GM23338 (cell line): ENCODE measurements around the gene TJAP1. TPM values are rescaled to one million over a fixed set of nuclear protein-coding genes. Genes with fewer than 3 reads are reported as not detected.

Source experiments
- ATAC-seq: fragments of 200-7000 bp; cut with Tn5 transposase; 3 replicates; pipeline ENCODE4 v1.9.1; 2020
- DNase-seq: peaks from one replicate; pipeline ENCODE4 v3.0.0-alpha.2; 2015; ENCODE audit warnings: low spot score
- H2AFZ ChIP-seq: fragments of 200-600 bp; sonication (generic); 2 replicates; pipeline ENCODE4 v1.8.0; 2016; ENCODE audit warnings: antibody characterized with exemption, mild to moderate bottlenecking, moderate library complexity
- H3F3A ChIP-seq: fragments of 200-600 bp; sonication (generic); replicated peaks from 2 replicates; pipeline ENCODE4 v1.8.0; 2017; ENCODE audit warnings: antibody characterized with exemption, mixed run types, low read depth
- H3K27ac ChIP-seq: fragments of 200-600 bp; sonication (generic); 2 replicates; pipeline ENCODE4 v1.6.1; 2016; ENCODE audit warnings: low read depth
- H3K27me3 ChIP-seq: fragments of 200-600 bp; sonication (generic); 2 replicates; pipeline ENCODE4 v1.8.0; 2016; ENCODE audit warnings: mild to moderate bottlenecking, mixed run types, moderate library complexity; ENCODE audit not compliant: insufficient read depth
- H3K36me3 ChIP-seq: fragments of 200-600 bp; sonication (generic); 2 replicates; pipeline ENCODE4 v1.8.0; 2016; ENCODE audit warnings: mild to moderate bottlenecking; ENCODE audit not compliant: insufficient read depth
- H3K4me1 ChIP-seq: fragments of 200-600 bp; sonication (generic); 2 replicates; pipeline ENCODE4 v1.8.0; 2016; ENCODE audit warnings: mild to moderate bottlenecking, moderate library complexity; ENCODE audit not compliant: insufficient read depth
- H3K4me2 ChIP-seq: fragments of 200-600 bp; sonication (generic); 2 replicates; pipeline ENCODE4 v1.7.1; 2017; ENCODE audit warnings: mixed run types
- H3K4me3 ChIP-seq: fragments of 200-600 bp; sonication (generic); 2 replicates; pipeline ENCODE4 v1.6.1; 2016; ENCODE audit warnings: mixed run types
- H3K79me2 ChIP-seq: fragments of 200-600 bp; sonication (generic); replicated peaks from 2 replicates; pipeline ENCODE4 v1.8.0; 2017; ENCODE audit warnings: mild to moderate bottlenecking; ENCODE audit not compliant: insufficient read depth
- H3K9me2 ChIP-seq: fragments of 200-600 bp; sonication (generic); 2 replicates; pipeline ENCODE4 v1.8.0; 2017; ENCODE audit not compliant: insufficient read depth
- H4K20me1 ChIP-seq: fragments of 200-600 bp; sonication (generic); replicated peaks from 2 replicates; pipeline ENCODE4 v1.8.0; 2017; ENCODE audit warnings: mild to moderate bottlenecking; ENCODE audit not compliant: insufficient read depth
- H3K27ac Mint-ChIP-seq: 2 replicates; pipeline ENCODE4 v1.8.0; 2020; ENCODE audit warnings: inconsistent platforms, mild to moderate bottlenecking, moderate library complexity, mixed read lengths
- H3K27me3 Mint-ChIP-seq: 3 replicates; pipeline ENCODE4 v1.8.0; 2022; ENCODE audit warnings: low read depth, mild to moderate bottlenecking, moderate library complexity, mixed read lengths, inconsistent platforms; ENCODE audit not compliant: insufficient read depth, poor library complexity
- H3K36me3 Mint-ChIP-seq: 3 replicates; pipeline ENCODE4 v1.8.0; 2021; ENCODE audit warnings: low read depth, mild to moderate bottlenecking, inconsistent platforms, moderate library complexity, mixed read lengths
- H3K4me1 Mint-ChIP-seq: 3 replicates; pipeline ENCODE4 v1.8.0; 2020; ENCODE audit warnings: mild to moderate bottlenecking, inconsistent platforms, mixed read lengths
- H3K4me3 Mint-ChIP-seq: 3 replicates; pipeline ENCODE4 v1.8.0; 2021; ENCODE audit warnings: moderate library complexity, mild to moderate bottlenecking, inconsistent platforms, mixed read lengths
- H3K9me3 Mint-ChIP-seq: 3 replicates; pipeline ENCODE4 v1.8.0; 2020; ENCODE audit warnings: moderate library complexity, mild to moderate bottlenecking, inconsistent platforms, mixed read lengths
- CREB1 ChIP-seq: fragments of 250-450 bp; sonication (Bioruptor Pico); IDR thresholded peaks from 2 replicates; pipeline ENCODE4 v1.5.0; 2020; ENCODE audit warnings: low read depth, mild to moderate bottlenecking, moderate library complexity
- EZH2 ChIP-seq: fragments of 200-600 bp; sonication (generic); IDR thresholded peaks from one replicate; pipeline ENCODE4 v1.8.0; 2017; ENCODE audit warnings: antibody characterized with exemption, mild to moderate bottlenecking, low read depth; ENCODE audit not compliant: unreplicated experiment
- EZH2phosphoT487 ChIP-seq: fragments of 200-600 bp; sonication (generic); IDR thresholded peaks from one replicate; pipeline ENCODE4 v1.8.1; 2018; ENCODE audit warnings: antibody characterized with exemption; ENCODE audit not compliant: unreplicated experiment
- JUNB ChIP-seq: IDR thresholded peaks from one replicate; pipeline ENCODE4 v1.6.1; 2016; ENCODE audit warnings: antibody characterized with exemption; ENCODE audit not compliant: unreplicated experiment
- POLR2AphosphoS5 ChIP-seq: IDR thresholded peaks from 2 replicates; pipeline ENCODE4 v1.6.1; 2016; ENCODE audit warnings: antibody characterized with exemption, low read depth
- REST ChIP-seq: IDR thresholded peaks from one replicate; pipeline ENCODE4 v1.6.1; 2018; ENCODE audit warnings: antibody characterized with exemption; ENCODE audit not compliant: unreplicated experiment
- STAT1 ChIP-seq: IDR thresholded peaks from one replicate; pipeline ENCODE4 v1.6.1; 2016; ENCODE audit warnings: antibody characterized with exemption; ENCODE audit not compliant: unreplicated experiment
- ZNF114 ChIP-seq: fragments of 250-450 bp; sonication (Bioruptor Pico); IDR thresholded peaks from 2 replicates; pipeline ENCODE4 v1.5.0; 2020; ENCODE audit warnings: mild to moderate bottlenecking, moderate library complexity
- ZNF331 ChIP-seq: fragments of 250-450 bp; sonication (Bioruptor Pico); IDR thresholded peaks from 2 replicates; pipeline ENCODE4 v1.5.0; 2020; ENCODE audit warnings: low read depth, mild to moderate bottlenecking, moderate library complexity
- polyA plus RNA-seq: library from polyadenylated mRNA; unstranded; fragments of >200 nt; fragmentation: Nextera tagmentation; extraction: Ambion mirVana; gene quantifications from 2 replicates; pipeline ENCODE4 v1.2.1, GENCODE V29; 2016
- total RNA-seq: library from RNA; depleted of rRNA; stranded (reverse); fragments of >200 nt; shearing (Covaris generic); gene quantifications from 2 replicates; pipeline ENCODE4 v1.2.3, GENCODE V29; 2014
- TF ChIP-seq, protein P1 (sequence below): fragments of 250-450 bp; sonication (Bioruptor Pico); IDR thresholded peaks from 2 replicates; pipeline ENCODE4 v1.5.0; 2020; ENCODE audit warnings: mild to moderate bottlenecking, moderate library complexity

The TJAP1 gene
- total and polyA plus RNA-seq, 2 experiments from 2014 or later, result 17.6 to 34.3 TPM

DNA sequence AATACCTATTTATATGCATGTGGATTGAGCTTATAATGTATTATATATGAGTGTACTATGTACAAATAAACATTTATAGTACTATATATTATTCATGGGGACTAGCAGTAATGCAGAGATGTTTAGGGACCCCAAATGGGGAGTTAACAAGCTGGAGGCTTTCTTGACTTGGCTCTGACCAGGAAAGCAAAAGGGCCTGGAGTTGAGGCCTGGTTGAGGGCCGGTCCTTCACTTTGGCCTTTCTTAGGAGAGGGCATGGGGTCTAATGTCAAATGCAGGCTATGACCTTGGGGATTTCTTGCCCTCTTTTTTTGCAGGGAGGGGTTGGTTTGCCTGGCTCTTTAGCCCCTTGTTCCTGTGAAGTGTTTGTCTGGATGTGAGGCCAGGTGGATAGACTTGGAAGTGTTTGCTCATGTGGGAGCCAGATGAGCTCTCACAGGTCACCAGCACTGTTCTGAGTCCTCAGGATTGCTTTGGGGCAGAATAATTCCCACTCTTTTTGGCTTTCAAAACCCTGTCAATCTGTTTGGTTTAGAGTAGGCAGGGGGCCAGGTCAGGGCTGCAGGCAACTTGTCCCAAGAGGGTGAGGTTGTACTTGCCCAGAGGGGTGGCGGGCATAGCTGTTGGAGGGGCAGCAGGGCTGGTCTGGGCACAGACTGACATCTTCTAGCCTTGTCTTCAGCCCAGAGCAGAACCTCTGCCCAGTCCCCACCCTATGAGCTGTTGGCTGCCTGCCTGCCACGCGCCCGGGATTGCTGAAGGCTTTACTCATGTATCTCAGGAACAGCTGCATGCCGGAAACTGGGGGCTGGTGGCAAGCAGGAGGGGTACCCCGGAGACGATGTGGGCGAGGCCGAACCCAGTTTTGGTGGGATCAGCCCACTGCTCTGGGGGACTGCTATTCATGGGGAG, 14.6 kb downstream of the TJAP1 start:
- Histone ChIP-seq H3K4me2 (no peak overlapping the region), H3K27ac (no peak overlapping the region), H3K9me2 (no peaks in the 10 kb centered on the region), H3K4me1 (peaks cover 16% of the 10 kb centered on the region), H3K27me3 (no peaks in the 10 kb centered on the region), H3F3A (no peaks in the 10 kb centered on the region), H3K36me3 (no peaks in the 10 kb centered on the region), H3K79me2 (peaks cover 55% of the 10 kb centered on the region), H2AFZ (no peak overlapping the region), H3K4me3 (no peak overlapping the region), H4K20me1 (peaks cover 26% of the 10 kb centered on the region)
- Mint-ChIP-seq H3K36me3 (peaks cover 4% of the 10 kb centered on the region; the same call in 2 of the 3 replicates), H3K4me1 (peaks cover 39% of the 10 kb centered on the region), H3K27me3 (peaks cover 10% of the 10 kb centered on the region), H3K4me3 (no peak overlapping the region), H3K9me3 (no peaks in the 10 kb centered on the region), H3K27ac (peak overlapping the region; percentile 74)
- ATAC-seq, result no peak
- DNase-seq, result no peak
- TF ChIP-seq STAT1 (no peak), EZH2 (no peak), ZNF331 (CRISPR knock-in tag) (no peak), JUNB (no peak), CREB1 (no peak), ZNF114 (CRISPR knock-in tag) (no peak)

DNA sequence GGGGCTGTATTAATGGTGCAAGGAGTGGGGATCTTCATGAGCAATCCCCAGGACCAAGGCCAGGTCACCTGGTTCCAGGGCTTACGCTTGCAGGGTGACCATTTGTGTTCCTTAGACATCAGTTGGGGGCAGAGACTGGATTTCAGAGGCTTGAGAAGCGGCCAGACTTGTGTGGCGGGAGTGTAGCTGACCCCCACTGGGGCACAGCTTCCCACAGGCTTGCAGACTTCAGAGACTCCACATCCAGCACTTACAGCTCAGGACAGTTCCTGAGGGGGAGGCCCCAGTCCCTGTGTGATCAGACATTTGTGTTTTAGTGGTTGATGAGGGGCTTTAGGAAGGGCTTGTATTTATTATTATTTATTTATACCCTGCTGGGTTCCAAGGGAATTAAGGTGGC, 15.3 kb downstream of the TJAP1 start:
- H2AFZ ChIP-seq, result no peak overlapping the region
- peaks cover 22% of the 10 kb centered on the region for H4K20me1 ChIP-seq
- peak; percentile 13; the same call in 2 of the 3 replicates for ATAC-seq
- H3K4me2 ChIP-seq, result 0 out of 2 replicates have a peak overlapping the region, but pooled peaks have one; percentile 12
- Mint-ChIP-seq H3K4me3 (no peak overlapping the region), H3K27ac (peak overlapping the region; percentile 74; the same call in 1 of the 2 replicates), H3K9me3 (no peaks in the 10 kb centered on the region), H3K4me1 (peaks cover 39% of the 10 kb centered on the region), H3K36me3 (peaks cover 4% of the 10 kb centered on the region; the same call in 2 of the 3 replicates), H3K27me3 (peaks cover 10% of the 10 kb centered on the region)
- H3K4me1 ChIP-seq, result peaks cover 16% of the 10 kb centered on the region
- DNase-seq, result no peak
- no peak overlapping the region for H3K4me3 ChIP-seq
- H3K27ac ChIP-seq, result no peak overlapping the region
- H3F3A ChIP-seq, result no peaks in the 10 kb centered on the region
- H3K9me2 ChIP-seq, result no peaks in the 10 kb centered on the region
- no peaks in the 10 kb centered on the region for H3K36me3 ChIP-seq
- no peaks in the 10 kb centered on the region for H3K27me3 ChIP-seq
- peaks cover 50% of the 10 kb centered on the region for H3K79me2 ChIP-seq
- TF ChIP-seq EZH2, result no peak
- no peak for TF ChIP-seq POLR2AphosphoS5
- no peak for TF ChIP-seq JUNB
- TF ChIP-seq ZNF331 (CRISPR knock-in tag), result no peak
- TF ChIP-seq, protein P1, sequence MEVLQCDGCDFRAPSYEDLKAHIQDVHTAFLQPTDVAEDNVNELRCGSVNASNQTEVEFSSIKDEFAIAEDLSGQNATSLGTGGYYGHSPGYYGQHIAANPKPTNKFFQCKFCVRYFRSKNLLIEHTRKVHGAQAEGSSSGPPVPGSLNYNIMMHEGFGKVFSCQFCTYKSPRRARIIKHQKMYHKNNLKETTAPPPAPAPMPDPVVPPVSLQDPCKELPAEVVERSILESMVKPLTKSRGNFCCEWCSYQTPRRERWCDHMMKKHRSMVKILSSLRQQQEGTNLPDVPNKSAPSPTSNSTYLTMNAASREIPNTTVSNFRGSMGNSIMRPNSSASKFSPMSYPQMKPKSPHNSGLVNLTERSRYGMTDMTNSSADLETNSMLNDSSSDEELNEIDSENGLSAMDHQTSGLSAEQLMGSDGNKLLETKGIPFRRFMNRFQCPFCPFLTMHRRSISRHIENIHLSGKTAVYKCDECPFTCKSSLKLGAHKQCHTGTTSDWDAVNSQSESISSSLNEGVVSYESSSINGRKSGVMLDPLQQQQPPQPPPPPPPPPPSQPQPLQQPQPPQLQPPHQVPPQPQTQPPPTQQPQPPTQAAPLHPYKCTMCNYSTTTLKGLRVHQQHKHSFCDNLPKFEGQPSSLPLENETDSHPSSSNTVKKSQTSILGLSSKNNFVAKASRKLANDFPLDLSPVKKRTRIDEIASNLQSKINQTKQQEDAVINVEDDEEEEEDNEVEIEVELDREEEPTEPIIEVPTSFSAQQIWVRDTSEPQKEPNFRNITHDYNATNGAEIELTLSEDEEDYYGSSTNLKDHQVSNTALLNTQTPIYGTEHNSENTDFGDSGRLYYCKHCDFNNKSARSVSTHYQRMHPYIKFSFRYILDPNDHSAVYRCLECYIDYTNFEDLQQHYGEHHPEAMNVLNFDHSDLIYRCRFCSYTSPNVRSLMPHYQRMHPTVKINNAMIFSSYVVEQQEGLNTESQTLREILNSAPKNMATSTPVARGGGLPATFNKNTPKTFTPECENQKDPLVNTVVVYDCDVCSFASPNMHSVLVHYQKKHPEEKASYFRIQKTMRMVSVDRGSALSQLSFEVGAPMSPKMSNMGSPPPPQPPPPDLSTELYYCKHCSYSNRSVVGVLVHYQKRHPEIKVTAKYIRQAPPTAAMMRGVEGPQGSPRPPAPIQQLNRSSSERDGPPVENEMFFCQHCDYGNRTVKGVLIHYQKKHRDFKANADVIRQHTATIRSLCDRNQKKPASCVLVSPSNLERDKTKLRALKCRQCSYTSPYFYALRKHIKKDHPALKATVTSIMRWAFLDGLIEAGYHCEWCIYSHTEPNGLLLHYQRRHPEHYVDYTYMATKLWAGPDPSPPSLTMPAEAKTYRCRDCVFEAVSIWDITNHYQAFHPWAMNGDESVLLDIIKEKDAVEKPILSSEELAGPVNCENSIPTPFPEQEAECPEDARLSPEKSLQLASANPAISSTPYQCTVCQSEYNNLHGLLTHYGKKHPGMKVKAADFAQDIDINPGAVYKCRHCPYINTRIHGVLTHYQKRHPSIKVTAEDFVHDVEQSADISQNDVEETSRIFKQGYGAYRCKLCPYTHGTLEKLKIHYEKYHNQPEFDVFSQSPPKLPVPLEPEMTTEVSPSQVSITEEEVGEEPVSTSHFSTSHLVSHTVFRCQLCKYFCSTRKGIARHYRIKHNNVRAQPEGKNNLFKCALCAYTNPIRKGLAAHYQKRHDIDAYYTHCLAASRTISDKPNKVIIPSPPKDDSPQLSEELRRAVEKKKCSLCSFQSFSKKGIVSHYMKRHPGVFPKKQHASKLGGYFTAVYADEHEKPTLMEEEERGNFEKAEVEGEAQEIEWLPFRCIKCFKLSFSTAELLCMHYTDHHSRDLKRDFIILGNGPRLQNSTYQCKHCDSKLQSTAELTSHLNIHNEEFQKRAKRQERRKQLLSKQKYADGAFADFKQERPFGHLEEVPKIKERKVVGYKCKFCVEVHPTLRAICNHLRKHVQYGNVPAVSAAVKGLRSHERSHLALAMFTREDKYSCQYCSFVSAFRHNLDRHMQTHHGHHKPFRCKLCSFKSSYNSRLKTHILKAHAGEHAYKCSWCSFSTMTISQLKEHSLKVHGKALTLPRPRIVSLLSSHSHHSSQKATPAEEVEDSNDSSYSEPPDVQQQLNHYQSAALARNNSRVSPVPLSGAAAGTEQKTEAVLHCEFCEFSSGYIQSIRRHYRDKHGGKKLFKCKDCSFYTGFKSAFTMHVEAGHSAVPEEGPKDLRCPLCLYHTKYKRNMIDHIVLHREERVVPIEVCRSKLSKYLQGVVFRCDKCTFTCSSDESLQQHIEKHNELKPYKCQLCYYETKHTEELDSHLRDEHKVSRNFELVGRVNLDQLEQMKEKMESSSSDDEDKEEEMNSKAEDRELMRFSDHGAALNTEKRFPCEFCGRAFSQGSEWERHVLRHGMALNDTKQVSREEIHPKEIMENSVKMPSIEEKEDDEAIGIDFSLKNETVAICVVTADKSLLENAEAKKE (CRISPR knock-in tag), result no peak
- no peak for TF ChIP-seq REST
- TF ChIP-seq CREB1, result no peak
- TF ChIP-seq EZH2phosphoT487, result no peak
- no peak for TF ChIP-seq STAT1
- no peak for TF ChIP-seq ZNF114 (CRISPR knock-in tag)
